Measurements from ENCODE around the gene OAT.

DNA sequence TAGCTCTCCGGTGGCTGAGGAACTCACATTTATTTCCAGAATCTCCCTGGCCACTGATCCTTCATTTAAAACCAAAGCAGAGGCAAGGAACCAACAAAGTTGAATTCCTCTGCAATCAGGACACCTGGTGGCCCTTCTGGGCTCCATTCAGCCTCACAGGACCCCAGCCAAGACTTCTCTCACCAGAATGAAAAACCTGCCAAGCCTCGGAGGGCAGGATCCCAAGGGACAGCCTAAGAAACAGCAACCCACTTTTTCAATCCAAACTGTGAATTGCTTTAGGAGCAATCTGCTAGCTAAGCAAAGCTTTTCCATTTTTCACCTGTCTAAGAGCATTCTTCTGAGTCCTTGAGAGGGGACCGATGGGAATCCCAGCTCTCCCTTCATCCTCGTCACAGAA is 34.6 kb downstream of the OAT start:
- TF ChIP-seq, protein P1, sequence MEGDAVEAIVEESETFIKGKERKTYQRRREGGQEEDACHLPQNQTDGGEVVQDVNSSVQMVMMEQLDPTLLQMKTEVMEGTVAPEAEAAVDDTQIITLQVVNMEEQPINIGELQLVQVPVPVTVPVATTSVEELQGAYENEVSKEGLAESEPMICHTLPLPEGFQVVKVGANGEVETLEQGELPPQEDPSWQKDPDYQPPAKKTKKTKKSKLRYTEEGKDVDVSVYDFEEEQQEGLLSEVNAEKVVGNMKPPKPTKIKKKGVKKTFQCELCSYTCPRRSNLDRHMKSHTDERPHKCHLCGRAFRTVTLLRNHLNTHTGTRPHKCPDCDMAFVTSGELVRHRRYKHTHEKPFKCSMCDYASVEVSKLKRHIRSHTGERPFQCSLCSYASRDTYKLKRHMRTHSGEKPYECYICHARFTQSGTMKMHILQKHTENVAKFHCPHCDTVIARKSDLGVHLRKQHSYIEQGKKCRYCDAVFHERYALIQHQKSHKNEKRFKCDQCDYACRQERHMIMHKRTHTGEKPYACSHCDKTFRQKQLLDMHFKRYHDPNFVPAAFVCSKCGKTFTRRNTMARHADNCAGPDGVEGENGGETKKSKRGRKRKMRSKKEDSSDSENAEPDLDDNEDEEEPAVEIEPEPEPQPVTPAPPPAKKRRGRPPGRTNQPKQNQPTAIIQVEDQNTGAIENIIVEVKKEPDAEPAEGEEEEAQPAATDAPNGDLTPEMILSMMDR (IDR thresholded peaks at IDR 0.05): no peak
- TF ChIP-seq POLR2A (IDR thresholded peaks at IDR 0.05): no peak
